GM23248 (cell line): ENCODE data around the gene SUB1.
"Not testable (repeated sequence)": the region's sequence is repeated elsewhere in the genome, so short reads cannot be mapped to it uniquely, and the experiment has no call there.

ENCODE experiments used
- EZH2 ChIP-seq: fragments of 200-600 bp; sonication (generic); IDR thresholded peaks from 2 replicates; pipeline ENCODE4 v1.6.1; 2018; ENCODE audit warnings: antibody characterized with exemption, mild to moderate bottlenecking; ENCODE audit not compliant: insufficient read depth, poor library complexity, severe bottlenecking
- EZH2phosphoT487 ChIP-seq: fragments of 200-600 bp; sonication (generic); IDR thresholded peaks from 2 replicates; pipeline ENCODE4 v1.6.1; 2018; ENCODE audit warnings: antibody characterized with exemption, moderate library complexity, mild to moderate bottlenecking, low read depth; ENCODE audit not compliant: insufficient read depth

DNA sequence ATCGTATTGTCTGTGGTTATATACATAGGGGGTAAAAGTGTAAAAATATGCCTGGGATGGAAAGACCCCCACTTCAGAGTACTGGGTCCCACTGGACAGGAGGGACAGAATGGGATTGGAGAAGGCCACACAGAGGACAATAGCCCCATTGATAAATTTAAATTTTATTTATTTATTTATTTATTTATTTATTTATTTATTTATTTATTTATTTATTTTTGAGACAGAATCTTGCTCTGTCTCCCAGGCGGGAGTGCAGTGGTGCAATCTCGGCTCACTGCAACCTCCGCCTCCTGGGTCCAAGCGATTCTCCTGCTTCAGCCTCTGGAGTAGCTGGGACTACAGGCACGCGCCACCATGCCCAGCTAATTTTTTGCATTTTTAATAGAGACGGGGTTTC lies 47.7 kb downstream of the SUB1 start:
- TF ChIP-seq EZH2, EZH2phosphoT487: not testable (repeated sequence)
